ENCODE measurements around the gene GYS1.

The GYS1 gene

GRCh38 chr19:48943081-48943480 lies 50.0 kb downstream of the GYS1 start:
- TF ChIP-seq CTCF (conservative IDR thresholded peaks at IDR 0.05; ENCODE audit: control insufficient read depth, insufficient read depth, low read depth, low read length), result no peak
- DNase-seq (ENCODE audit: low read depth), result no peak
- H3K4me3 ChIP-seq (ENCODE audit: control insufficient read depth, low read depth, low read length), result no peak overlapping the region

- DNase-seq (ENCODE audit: low read depth), result no peak
- no peak for TF ChIP-seq CTCF (conservative IDR thresholded peaks at IDR 0.05; ENCODE audit: control insufficient read depth, insufficient read depth, low read depth, low read length)
- no peak overlapping the region for H3K4me3 ChIP-seq (ENCODE audit: control insufficient read depth, low read depth, low read length)
Observed at GRCh38 chr19:48940902-48941301, 52.2 kb downstream of the GYS1 start.

- DNase-seq (ENCODE audit: low read depth), result no peak
- no peak for TF ChIP-seq CTCF (conservative IDR thresholded peaks at IDR 0.05; ENCODE audit: control insufficient read depth, insufficient read depth, low read depth, low read length)
- H3K4me3 ChIP-seq (ENCODE audit: control insufficient read depth, low read depth, low read length), result no peak overlapping the region
Observed at GRCh38 chr19:48938256-48938655, 54.9 kb downstream of the GYS1 start.

- no peak overlapping the region for H3K4me3 ChIP-seq (ENCODE audit: control insufficient read depth, low read depth, low read length)
- no peak for TF ChIP-seq CTCF (conservative IDR thresholded peaks at IDR 0.05; ENCODE audit: control insufficient read depth, insufficient read depth, low read depth, low read length)
- DNase-seq (ENCODE audit: low read depth), result no peak
Observed at GRCh38 chr19:48935864-48936263, 57.2 kb downstream of the GYS1 start.

- DNase-seq (ENCODE audit: low read depth), result no peak
Observed at GRCh38 chr19:48934837-48935236, 58.3 kb downstream of the GYS1 start.

GRCh38 chr19:48933382-48933932 lies 59.7 kb downstream of the GYS1 start, which contains the start of gene DHDH:
DHDH (plus strand) TSS chr19:48933699; CDS start chr19:48933722, 23 bp downstream.
- peak; percentile 32 for DNase-seq (ENCODE audit: low read depth)
- TF ChIP-seq CTCF (conservative IDR thresholded peaks at IDR 0.05; ENCODE audit: control insufficient read depth, insufficient read depth, low read depth, low read length), result no peak
- H3K4me3 ChIP-seq (ENCODE audit: control insufficient read depth, low read depth, low read length), result peak within 1 kb of the TSS; percentile 38

More at GRCh38 chr19:48934837-48935236, 58.3 kb downstream of the GYS1 start:
- TF ChIP-seq CTCF (conservative IDR thresholded peaks at IDR 0.05; ENCODE audit: control insufficient read depth, insufficient read depth, low read depth, low read length), result no peak
- H3K4me3 ChIP-seq (ENCODE audit: control insufficient read depth, low read depth, low read length), result no peak overlapping the region

Data from fibroblast of mammary gland (primary cell).